ENCODE data around the gene ADAMTS16. TPM values are rescaled to one million over a fixed set of nuclear protein-coding genes. Genes with fewer than 3 reads are reported as not detected.

ADAMTS16 gene
- total and polyA plus RNA-seq, 9 of the 15 experiments (the other 6 are each of a cell fraction or from before 2014, with no cell fraction given), result not detected

DNA sequence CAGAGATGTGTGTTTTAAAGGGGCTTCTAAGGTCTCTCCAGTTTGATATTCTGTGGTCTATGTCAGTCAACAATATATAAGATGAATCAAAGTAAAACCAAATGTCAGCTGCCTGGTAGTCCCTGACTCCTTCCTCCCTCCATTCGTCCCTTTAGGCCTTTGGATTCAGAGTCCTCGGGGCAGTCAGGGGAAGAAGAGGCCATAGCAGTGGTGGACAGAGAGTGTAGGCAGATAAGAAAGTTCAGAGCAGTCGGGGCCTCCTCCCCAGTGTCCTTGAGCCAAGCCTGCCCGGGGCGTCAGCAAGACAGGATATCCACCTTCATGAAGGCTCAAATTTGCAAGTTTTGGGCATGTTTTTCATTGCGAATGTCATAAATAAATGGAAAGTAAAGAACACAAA, 110.6 kb downstream of the ADAMTS16 start:
- BruUV-seq (replicated peaks), result no TSS peak
- POLR2A ChIA-PET, result no interaction called here
- WGBS (ENCODE audit: insufficient coverage, low coverage, missing lambda C conversion rate), result 1% methylated on average over 6 of the region's 6 CpGs
- TF ChIP-seq, protein P1, sequence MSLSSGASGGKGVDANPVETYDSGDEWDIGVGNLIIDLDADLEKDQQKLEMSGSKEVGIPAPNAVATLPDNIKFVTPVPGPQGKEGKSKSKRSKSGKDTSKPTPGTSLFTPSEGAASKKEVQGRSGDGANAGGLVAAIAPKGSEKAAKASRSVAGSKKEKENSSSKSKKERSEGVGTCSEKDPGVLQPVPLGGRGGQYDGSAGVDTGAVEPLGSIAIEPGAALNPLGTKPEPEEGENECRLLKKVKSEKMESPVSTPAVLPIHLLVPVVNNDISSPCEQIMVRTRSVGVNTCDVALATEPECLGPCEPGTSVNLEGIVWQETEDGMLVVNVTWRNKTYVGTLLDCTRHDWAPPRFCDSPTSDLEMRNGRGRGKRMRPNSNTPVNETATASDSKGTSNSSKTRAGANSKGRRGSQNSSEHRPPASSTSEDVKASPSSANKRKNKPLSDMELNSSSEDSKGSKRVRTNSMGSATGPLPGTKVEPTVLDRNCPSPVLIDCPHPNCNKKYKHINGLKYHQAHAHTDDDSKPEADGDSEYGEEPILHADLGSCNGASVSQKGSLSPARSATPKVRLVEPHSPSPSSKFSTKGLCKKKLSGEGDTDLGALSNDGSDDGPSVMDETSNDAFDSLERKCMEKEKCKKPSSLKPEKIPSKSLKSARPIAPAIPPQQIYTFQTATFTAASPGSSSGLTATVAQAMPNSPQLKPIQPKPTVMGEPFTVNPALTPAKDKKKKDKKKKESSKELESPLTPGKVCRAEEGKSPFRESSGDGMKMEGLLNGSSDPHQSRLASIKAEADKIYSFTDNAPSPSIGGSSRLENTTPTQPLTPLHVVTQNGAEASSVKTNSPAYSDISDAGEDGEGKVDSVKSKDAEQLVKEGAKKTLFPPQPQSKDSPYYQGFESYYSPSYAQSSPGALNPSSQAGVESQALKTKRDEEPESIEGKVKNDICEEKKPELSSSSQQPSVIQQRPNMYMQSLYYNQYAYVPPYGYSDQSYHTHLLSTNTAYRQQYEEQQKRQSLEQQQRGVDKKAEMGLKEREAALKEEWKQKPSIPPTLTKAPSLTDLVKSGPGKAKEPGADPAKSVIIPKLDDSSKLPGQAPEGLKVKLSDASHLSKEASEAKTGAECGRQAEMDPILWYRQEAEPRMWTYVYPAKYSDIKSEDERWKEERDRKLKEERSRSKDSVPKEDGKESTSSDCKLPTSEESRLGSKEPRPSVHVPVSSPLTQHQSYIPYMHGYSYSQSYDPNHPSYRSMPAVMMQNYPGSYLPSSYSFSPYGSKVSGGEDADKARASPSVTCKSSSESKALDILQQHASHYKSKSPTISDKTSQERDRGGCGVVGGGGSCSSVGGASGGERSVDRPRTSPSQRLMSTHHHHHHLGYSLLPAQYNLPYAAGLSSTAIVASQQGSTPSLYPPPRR (CRISPR knock-in tag; IDR thresholded peaks at IDR 0.05; ENCODE audit: borderline replicate concordance), result no peak
- TF ChIP-seq ZNF347 (CRISPR knock-in tag; IDR thresholded peaks at IDR 0.05; ENCODE audit: low read depth), result no peak
- TF ChIP-seq SREBF1 (IDR thresholded peaks at IDR 0.05; ENCODE audit: borderline replicate concordance, low read depth, low read length), result no peak
- TF ChIP-seq, protein P2, sequence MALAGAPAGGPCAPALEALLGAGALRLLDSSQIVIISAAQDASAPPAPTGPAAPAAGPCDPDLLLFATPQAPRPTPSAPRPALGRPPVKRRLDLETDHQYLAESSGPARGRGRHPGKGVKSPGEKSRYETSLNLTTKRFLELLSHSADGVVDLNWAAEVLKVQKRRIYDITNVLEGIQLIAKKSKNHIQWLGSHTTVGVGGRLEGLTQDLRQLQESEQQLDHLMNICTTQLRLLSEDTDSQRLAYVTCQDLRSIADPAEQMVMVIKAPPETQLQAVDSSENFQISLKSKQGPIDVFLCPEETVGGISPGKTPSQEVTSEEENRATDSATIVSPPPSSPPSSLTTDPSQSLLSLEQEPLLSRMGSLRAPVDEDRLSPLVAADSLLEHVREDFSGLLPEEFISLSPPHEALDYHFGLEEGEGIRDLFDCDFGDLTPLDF (CRISPR knock-in tag; IDR thresholded peaks at IDR 0.05), result no peak
- TF ChIP-seq, protein P3, sequence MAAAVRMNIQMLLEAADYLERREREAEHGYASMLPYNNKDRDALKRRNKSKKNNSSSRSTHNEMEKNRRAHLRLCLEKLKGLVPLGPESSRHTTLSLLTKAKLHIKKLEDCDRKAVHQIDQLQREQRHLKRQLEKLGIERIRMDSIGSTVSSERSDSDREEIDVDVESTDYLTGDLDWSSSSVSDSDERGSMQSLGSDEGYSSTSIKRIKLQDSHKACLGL (CRISPR knock-in tag; IDR thresholded peaks at IDR 0.05; ENCODE audit: borderline replicate concordance, poor library complexity, severe bottlenecking), result no peak
- TF ChIP-seq PPARD (CRISPR knock-in tag; IDR thresholded peaks at IDR 0.05), result no peak
- TF ChIP-seq IRF2 (CRISPR knock-in tag; IDR thresholded peaks at IDR 0.05), result no peak
- no peak for TF ChIP-seq BACH1 (tag; IDR thresholded peaks at IDR 0.05)
- TF ChIP-seq ZBTB1 (CRISPR knock-in tag; IDR thresholded peaks at IDR 0.05; ENCODE audit: borderline replicate concordance, low read depth), result no peak

More for the DNA sequence above, 110.6 kb downstream of the ADAMTS16 start:
- ATAC-seq, result no peak
- Histone ChIP-seq H3K27me3 (ENCODE audit: control insufficient read depth in 2 of 2, insufficient read depth in 2 of 2, low read length in 2 of 2) (no peaks in the 10 kb centered on the region), H3K9me3 (replicated peaks; ENCODE audit: control insufficient read depth, insufficient read depth, low read depth, low read length) (no peaks in the 10 kb centered on the region), H3K4me3 (no peak overlapping the region), H4K20me1 (replicated peaks; ENCODE audit: control insufficient read depth, insufficient read depth, low read length) (no peaks in the 10 kb centered on the region), H3K4me2 (ENCODE audit: insufficient read depth, low read length) (no peak overlapping the region), H3K4me1 (replicated peaks in 1 of 2; ENCODE audit: control insufficient read depth in 2 of 2, insufficient read depth in 2 of 2, low read length in 2 of 2) (no peaks in the 10 kb centered on the region), H3K9me1 (ENCODE audit: control insufficient read depth, insufficient read depth, low read length) (no peaks in the 10 kb centered on the region), H3K9ac (ENCODE audit: insufficient read depth in 1 of 2, low read depth in 2 of 2, low read length in 2 of 2) (no peak overlapping the region), H3K36me3 (ENCODE audit: control insufficient read depth, insufficient read depth, low read length) (no peaks in the 10 kb centered on the region), H3K79me2 (ENCODE audit: control insufficient read depth, insufficient read depth, low read length) (no peaks in the 10 kb centered on the region), H3K27ac (ENCODE audit: extremely low read depth, low read depth, low read length) (no peak overlapping the region), H2AFZ (ENCODE audit: low read depth, low read length) (no peak overlapping the region)
- no peak for FAIRE-seq
- intact Hi-C loops (cut with micrococcal nuclease), result no loop called here
- CTCF ChIA-PET (ENCODE audit: low intra/inter-chr PET ratio), result no interaction called here
- no peak for DNase-seq (ENCODE audit: extremely low read depth in 1 of 4, low spot score in 3 of 4)
- in situ Hi-C loops (cut with MboI), result no loop called here
